IMR-90 (cell line): Measurements from ENCODE around the gene FNDC5. TPM values are rescaled to one million over a fixed set of nuclear protein-coding genes. Genes with fewer than 3 reads are reported as not detected.

Experiments
- ATAC-seq: fragments of 200-7000 bp; cut with Tn5 transposase; 2 replicates; pipeline ENCODE4 v1.9.1; 2020; ENCODE audit warnings: low read depth, mild to moderate bottlenecking, moderate library complexity
- BruUV-seq: library from RNA; stranded (reverse); fragments of 400-500 nt; replicated peaks from 2 replicates; lab custom pipeline; 2021; lab: Mats Ljungman, UMichigan
- CTCF ChIA-PET: fragments of 300-600 bp; formaldehyde crosslinking; extraction: SDS; loops from one replicate; lab custom pipeline; 2021; ENCODE audit warnings: antibody characterized with exemption; lab: Yijun Ruan, JAX
- POLR2A ChIA-PET: fragments of 300-600 bp; sonication (Branson Sonifier 250); formaldehyde crosslinking; loops from one replicate; lab custom pipeline; 2022; ENCODE audit warnings: antibody characterized with exemption; ENCODE audit not compliant: unreplicated experiment; lab: Charles Lee
- DNase-seq: peaks from one replicate; pipeline ENCODE4 v3.0.0; 2013
- H2AFZ ChIP-seq: replicated peaks from 2 replicates; pipeline ENCODE3; 2013; ENCODE audit warnings: low read length, mild to moderate bottlenecking; ENCODE audit not compliant: poor library complexity
- H2AK5ac ChIP-seq: 2 replicates; pipeline ENCODE4 v1.6.1; 2013; ENCODE audit warnings: low read depth, low read length, inconsistent platforms
- H2AK9ac ChIP-seq: replicated peaks from 2 replicates; pipeline ENCODE3; 2013; ENCODE audit warnings: mild to moderate bottlenecking, low read depth, low read length, moderate library complexity; ENCODE audit not compliant: poor library complexity
- H2BK120ac ChIP-seq: 2 replicates; pipeline ENCODE4 v1.6.1; 2013; ENCODE audit warnings: low read depth, low read length, inconsistent platforms
- H2BK15ac ChIP-seq: 3 replicates; pipeline ENCODE4 v1.6.1; 2013; ENCODE audit warnings: low read depth, low read length, inconsistent platforms
- H2BK20ac ChIP-seq: 2 replicates; pipeline ENCODE4 v1.6.1; 2013; ENCODE audit warnings: low read depth, mild to moderate bottlenecking, inconsistent platforms, low read length, moderate library complexity
- H2BK5ac ChIP-seq: 2 replicates; pipeline ENCODE4 v1.6.1; 2013; ENCODE audit warnings: mild to moderate bottlenecking, low read depth, low read length, inconsistent platforms; ENCODE audit not compliant: poor library complexity, severe bottlenecking
- H3K14ac ChIP-seq: replicated peaks from 2 replicates; pipeline ENCODE4 v1.6.1; 2013; ENCODE audit warnings: low read depth, low read length, inconsistent platforms
- H3K18ac ChIP-seq: 2 replicates; pipeline ENCODE4 v1.6.1; 2013; ENCODE audit warnings: low read depth, low read length, control low read depth
- H3K23ac ChIP-seq: 2 replicates; pipeline ENCODE4 v1.6.1; 2013; ENCODE audit warnings: low read depth, low read length, inconsistent platforms
- H3K27ac ChIP-seq: 2 replicates; pipeline ENCODE4 v1.5.1; 2013; ENCODE audit warnings: mild to moderate bottlenecking, control low read depth, low read length; ENCODE audit not compliant: insufficient read depth
- H3K27me3 ChIP-seq: 2 replicates; pipeline ENCODE4 v1.6.1; 2013; ENCODE audit warnings: low read length; ENCODE audit not compliant: control insufficient read depth, insufficient read depth
- H3K36me3 ChIP-seq: 2 replicates; pipeline ENCODE4 v1.6.1; 2013; ENCODE audit warnings: low read length, mixed read lengths; ENCODE audit not compliant: control insufficient read depth, insufficient read depth
- H3K4ac ChIP-seq: 2 replicates; pipeline ENCODE4 v1.6.1; 2013; ENCODE audit warnings: low read depth, low read length, inconsistent platforms
- H3K4me1 ChIP-seq: 2 replicates; pipeline ENCODE4 v1.6.1; 2013; ENCODE audit warnings: low read length, mixed read lengths; ENCODE audit not compliant: control insufficient read depth, insufficient read depth
- H3K4me2 ChIP-seq: 2 replicates; pipeline ENCODE4 v1.6.1; 2013; ENCODE audit warnings: low read depth, mild to moderate bottlenecking, control low read depth, low read length, moderate library complexity
- H3K4me3 ChIP-seq: 2 replicates; pipeline ENCODE4 v1.5.1; 2013; ENCODE audit warnings: low read depth, mild to moderate bottlenecking, control low read depth, low read length, moderate library complexity; ENCODE audit not compliant: insufficient read depth
- H3K56ac ChIP-seq: 2 replicates; pipeline ENCODE4 v1.6.1; 2013; ENCODE audit warnings: low read length, inconsistent platforms; ENCODE audit not compliant: insufficient read depth; ENCODE audit errors: extremely low read depth
- H3K79me1 ChIP-seq, 2 experiments: 2 replicates each; pipeline ENCODE4 v1.6.1; 2013; ENCODE audit warnings: low read length in 2 of 2, inconsistent platforms in 1 of 2, low read depth in 1 of 2
- H3K9ac ChIP-seq: 2 replicates; pipeline ENCODE4 v1.6.1; 2013; ENCODE audit warnings: low read depth, low read length, control low read depth
- H3K9me1 ChIP-seq: 2 replicates; pipeline ENCODE4 v1.6.1; 2013; ENCODE audit warnings: low read length, inconsistent platforms; ENCODE audit not compliant: insufficient read depth
- H3K9me3 ChIP-seq: 2 replicates; pipeline ENCODE4 v1.6.1; 2013; ENCODE audit warnings: low read length; ENCODE audit not compliant: control insufficient read depth, insufficient read depth
- H4K20me1 ChIP-seq: 2 replicates; pipeline ENCODE4 v1.6.1; 2013; ENCODE audit warnings: low read length, inconsistent platforms; ENCODE audit not compliant: insufficient read depth
- H4K5ac ChIP-seq: 2 replicates; pipeline ENCODE4 v1.6.1; 2013; ENCODE audit warnings: mild to moderate bottlenecking, low read depth, low read length, control low read depth
- H4K8ac ChIP-seq, 2 experiments: 2 replicates each; pipeline ENCODE4 v1.6.1; 2013; ENCODE audit warnings: low read depth in 2 of 2, low read length in 2 of 2, control low read depth in 1 of 2, inconsistent platforms in 1 of 2
- H4K91ac ChIP-seq: 2 replicates; pipeline ENCODE4 v1.6.1; 2013; ENCODE audit warnings: low read depth, low read length, inconsistent platforms; ENCODE audit not compliant: insufficient read depth
- CEBPB ChIP-seq: IDR thresholded peaks from 2 replicates; pipeline ENCODE4 v1.6.1; 2012; ENCODE audit warnings: low read depth, low read length, improper control_type of control experiment
- CHD1 ChIP-seq: IDR thresholded peaks from 2 replicates; pipeline ENCODE4 v1.6.1; 2012; ENCODE audit warnings: low read depth, low read length, improper control_type of control experiment
- ELK1 ChIP-seq: fragments of 150-350 bp; IDR thresholded peaks from 2 replicates; pipeline ENCODE4 v1.6.1; 2016; ENCODE audit warnings: low read depth, mild to moderate bottlenecking, low read length, moderate library complexity, borderline replicate concordance
- FOS ChIP-seq: fragments of 150-350 bp; IDR thresholded peaks from 2 replicates; pipeline ENCODE4 v1.6.1; 2016; ENCODE audit warnings: low read depth, low read length
- MAZ ChIP-seq: IDR thresholded peaks from 2 replicates; pipeline ENCODE4 v1.6.1; 2012; ENCODE audit warnings: low read depth, mild to moderate bottlenecking, low read length, improper control_type of control experiment, moderate library complexity, borderline replicate concordance
- NFE2L2 ChIP-seq: fragments of 150-350 bp; IDR thresholded peaks from 2 replicates; pipeline ENCODE4 v1.6.1; 2016; ENCODE audit warnings: low read depth, mild to moderate bottlenecking, low read length
- POLR2A ChIP-seq: IDR thresholded peaks from 2 replicates; pipeline ENCODE4 v1.6.1; 2012; ENCODE audit warnings: mild to moderate bottlenecking, low read depth, low read length
- RAD21 ChIP-seq: IDR thresholded peaks from 2 replicates; pipeline ENCODE4 v1.6.1; 2012; ENCODE audit warnings: low read length, improper control_type of control experiment
- RCOR1 ChIP-seq: IDR thresholded peaks from 2 replicates; pipeline ENCODE4 v1.6.1; 2012; ENCODE audit warnings: mild to moderate bottlenecking, low read length, improper control_type of control experiment; ENCODE audit not compliant: insufficient replicate concordance
- RFX5 ChIP-seq: IDR thresholded peaks from 2 replicates; pipeline ENCODE4 v1.8.0; 2012; ENCODE audit warnings: low read depth, mild to moderate bottlenecking, low read length, moderate library complexity
- SMC3 ChIP-seq: fragments of 150-350 bp; IDR thresholded peaks from 2 replicates; pipeline ENCODE4 v1.6.1; 2016; ENCODE audit warnings: low read depth, mild to moderate bottlenecking, antibody characterized with exemption, low read length, moderate library complexity
- USF2 ChIP-seq: fragments of 150-350 bp; IDR thresholded peaks from 2 replicates; pipeline ENCODE4 v1.6.1; 2017; ENCODE audit warnings: mild to moderate bottlenecking, antibody characterized with exemption, low read length, low read depth
- WGBS, 2 experiments: methylation state at CpG; one replicate each; pipeline versions ENCODE4 v1.1.5 to v1.1.7; 2013; ENCODE audit warnings: missing lambda C conversion rate in 2 of 2; ENCODE audit not compliant: insufficient read length in 1 of 2; ENCODE audit errors: extremely low coverage in 2 of 2; 5-methylcytosine and 5-hydroxymethylcytosine counted together
- dilution Hi-C: fragments of 300-500 bp; cut with HindIII; formaldehyde crosslinking; loops from one replicate; pipeline ENCODE4 v1.14.3; 2018; ENCODE audit warnings: low sequenced_read_pairs; ENCODE audit not compliant: unreplicated experiment
- in situ Hi-C: fragments of 300-500 bp; cut with MboI; formaldehyde crosslinking; loops from 3 replicates; pipeline ENCODE4 v1.14.3; 2019; ENCODE audit warnings: low sequenced_read_pairs, inconsistent platforms, mixed read lengths
- intact Hi-C: fragments of 100-400 bp; cut with micrococcal nuclease; formaldehyde crosslinking; loops from 2 replicates; pipeline ENCODE4 v1.10.0; 2022
- polyA plus RNA-seq, 3 experiments: library from polyadenylated mRNA; depleted of rRNA; stranded (reverse); fragments of >200 nt; gene quantifications; 2 replicates each; pipeline ENCODE4 v1.2.3, GENCODE V29; 2012; ENCODE audit warnings: low replicate concordance in 1 of 3
- total RNA-seq: library from RNA; depleted of rRNA; stranded (reverse); fragments of >200 nt; gene quantifications from 2 replicates; pipeline ENCODE4 v1.2.3, GENCODE V29; 2012
- TF ChIP-seq, protein P1 (sequence below): conservative IDR thresholded peaks from 2 replicates; pipeline ENCODE4 v1.5.1; 2012; ENCODE audit warnings: mild to moderate bottlenecking, low read depth, low read length, improper control_type of control experiment

The FNDC5 gene
- total and polyA plus RNA-seq, 2 of the 4 experiments (the other 2 are of a cell fraction), result 1.2 to 1.6 TPM

GRCh38 chr1:32825181-32825580 lies 45.5 kb downstream of the FNDC5 start:
- no peak for ATAC-seq

More at GRCh38 chr1:32825181-32825580, 45.5 kb downstream of the FNDC5 start:
- Histone ChIP-seq H3K79me1 (peaks cover 15 to 37% of the 10 kb centered on the region in 2 experiments), H3K4me3 (no peak overlapping the region), H3K4ac (no peak overlapping the region), H3K4me2 (no peak overlapping the region), H2BK120ac (no peak overlapping the region), H2BK15ac (no peak overlapping the region), H2BK20ac (no peak overlapping the region), H3K27ac (no peak overlapping the region), H4K20me1 (no peaks in the 10 kb centered on the region), H3K14ac (no peak overlapping the region), H3K9me3 (no peaks in the 10 kb centered on the region), H3K56ac (no peak overlapping the region), H3K36me3 (peaks cover 28% of the 10 kb centered on the region), H2BK5ac (no peak overlapping the region), H3K9ac (no peak overlapping the region), H3K27me3 (no peaks in the 10 kb centered on the region), H2AFZ (no peak overlapping the region), H4K5ac (no peak overlapping the region), H3K4me1 (no peaks in the 10 kb centered on the region), H3K9me1 (0 out of 2 replicates have a peak, but pooled peaks cover 2% of the 10 kb centered on the region), H2AK5ac (no peak overlapping the region), H3K23ac (no peak overlapping the region), H4K91ac (no peak overlapping the region), H3K18ac (no peak overlapping the region), H2AK9ac (no peak overlapping the region), H4K8ac (no peak overlapping the region)
- WGBS, 2 experiments, result no CpG with 5 or more reads among the region's 3 CpGs
- in situ Hi-C loops (no loop called here), dilution Hi-C loops (no loop called here), intact Hi-C loops (loop anchor here (10.0 kb wide), 1 partner anchor 260 kb away; the partner anchor contains the start of gene AZIN2)
- TF ChIP-seq CHD1 (no peak), ELK1 (no peak), CEBPB (no peak), FOS (no peak), NFE2L2 (no peak), SMC3 (no peak), RFX5 (no peak), RCOR1 (no peak), USF2 (no peak), MAZ (no peak), RAD21 (no peak), POLR2A (no peak)
- TF ChIP-seq, protein P1, sequence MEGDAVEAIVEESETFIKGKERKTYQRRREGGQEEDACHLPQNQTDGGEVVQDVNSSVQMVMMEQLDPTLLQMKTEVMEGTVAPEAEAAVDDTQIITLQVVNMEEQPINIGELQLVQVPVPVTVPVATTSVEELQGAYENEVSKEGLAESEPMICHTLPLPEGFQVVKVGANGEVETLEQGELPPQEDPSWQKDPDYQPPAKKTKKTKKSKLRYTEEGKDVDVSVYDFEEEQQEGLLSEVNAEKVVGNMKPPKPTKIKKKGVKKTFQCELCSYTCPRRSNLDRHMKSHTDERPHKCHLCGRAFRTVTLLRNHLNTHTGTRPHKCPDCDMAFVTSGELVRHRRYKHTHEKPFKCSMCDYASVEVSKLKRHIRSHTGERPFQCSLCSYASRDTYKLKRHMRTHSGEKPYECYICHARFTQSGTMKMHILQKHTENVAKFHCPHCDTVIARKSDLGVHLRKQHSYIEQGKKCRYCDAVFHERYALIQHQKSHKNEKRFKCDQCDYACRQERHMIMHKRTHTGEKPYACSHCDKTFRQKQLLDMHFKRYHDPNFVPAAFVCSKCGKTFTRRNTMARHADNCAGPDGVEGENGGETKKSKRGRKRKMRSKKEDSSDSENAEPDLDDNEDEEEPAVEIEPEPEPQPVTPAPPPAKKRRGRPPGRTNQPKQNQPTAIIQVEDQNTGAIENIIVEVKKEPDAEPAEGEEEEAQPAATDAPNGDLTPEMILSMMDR, result no peak
- ChIA-PET CTCF (no interaction called here), POLR2A (no interaction called here)
- no peak for DNase-seq
- no TSS peak for BruUV-seq
